Measurements from ENCODE around the gene SGSM2. TPM values are rescaled to one million over a fixed set of nuclear protein-coding genes. Genes with fewer than 3 reads are reported as not detected.

Gene SGSM2
- total RNA-seq, 1 donor = 29.8 TPM

DNA sequence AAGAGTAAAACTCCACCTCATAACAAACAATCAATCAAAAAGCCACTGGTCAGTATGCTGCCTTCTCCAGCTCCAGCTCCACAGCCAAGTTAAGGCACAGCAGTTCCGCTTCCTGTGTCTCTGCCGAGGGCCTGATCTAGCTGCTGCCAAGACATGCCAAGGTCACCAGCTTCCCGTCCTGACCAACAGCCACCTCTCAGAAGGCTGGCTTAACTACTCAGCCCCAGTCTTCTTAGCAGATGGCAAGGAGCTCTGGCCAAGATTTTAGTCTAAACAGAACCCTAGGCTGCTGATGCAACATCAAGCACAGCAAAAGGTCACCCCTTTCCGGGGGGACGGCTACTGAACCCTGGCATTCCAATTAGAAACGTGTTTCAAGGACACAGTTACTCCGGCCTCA lies 81.3 kb downstream of the SGSM2 start:
- TF ChIP-seq, protein P1, sequence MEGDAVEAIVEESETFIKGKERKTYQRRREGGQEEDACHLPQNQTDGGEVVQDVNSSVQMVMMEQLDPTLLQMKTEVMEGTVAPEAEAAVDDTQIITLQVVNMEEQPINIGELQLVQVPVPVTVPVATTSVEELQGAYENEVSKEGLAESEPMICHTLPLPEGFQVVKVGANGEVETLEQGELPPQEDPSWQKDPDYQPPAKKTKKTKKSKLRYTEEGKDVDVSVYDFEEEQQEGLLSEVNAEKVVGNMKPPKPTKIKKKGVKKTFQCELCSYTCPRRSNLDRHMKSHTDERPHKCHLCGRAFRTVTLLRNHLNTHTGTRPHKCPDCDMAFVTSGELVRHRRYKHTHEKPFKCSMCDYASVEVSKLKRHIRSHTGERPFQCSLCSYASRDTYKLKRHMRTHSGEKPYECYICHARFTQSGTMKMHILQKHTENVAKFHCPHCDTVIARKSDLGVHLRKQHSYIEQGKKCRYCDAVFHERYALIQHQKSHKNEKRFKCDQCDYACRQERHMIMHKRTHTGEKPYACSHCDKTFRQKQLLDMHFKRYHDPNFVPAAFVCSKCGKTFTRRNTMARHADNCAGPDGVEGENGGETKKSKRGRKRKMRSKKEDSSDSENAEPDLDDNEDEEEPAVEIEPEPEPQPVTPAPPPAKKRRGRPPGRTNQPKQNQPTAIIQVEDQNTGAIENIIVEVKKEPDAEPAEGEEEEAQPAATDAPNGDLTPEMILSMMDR (IDR thresholded peaks at IDR 0.05; ENCODE audit: insufficient read depth, low read depth, low read length) = no peak
- H3K4me3 ChIP-seq (ENCODE audit: low read depth, low read length) = no peak overlapping the region
- peak; percentile 86 for DNase-seq (ENCODE audit: low read depth)

DNA sequence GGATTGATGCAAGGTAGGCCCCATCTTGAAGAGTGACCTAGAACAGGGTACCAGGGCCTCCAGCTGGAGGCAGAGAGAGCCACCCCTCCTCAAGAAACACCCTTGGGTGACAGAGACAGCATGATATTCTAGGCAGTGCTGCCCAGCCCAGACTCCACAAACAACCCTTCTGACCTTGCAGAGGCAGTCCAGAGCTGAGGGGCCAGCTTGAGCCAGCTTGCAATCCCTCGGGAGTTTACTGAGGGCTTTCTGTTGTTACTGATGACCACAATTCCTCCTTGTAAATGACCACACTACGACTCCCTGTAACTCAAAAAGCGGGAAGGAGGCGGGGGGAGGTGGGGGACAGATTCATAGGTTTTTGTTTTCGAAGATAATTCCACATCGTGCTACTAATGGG lies 82.2 kb downstream of the SGSM2 start:
- TF ChIP-seq, protein P1 (IDR thresholded peaks at IDR 0.05; ENCODE audit: insufficient read depth, low read depth, low read length) = no peak
- DNase-seq (ENCODE audit: low read depth) = peak; percentile 37

DNA sequence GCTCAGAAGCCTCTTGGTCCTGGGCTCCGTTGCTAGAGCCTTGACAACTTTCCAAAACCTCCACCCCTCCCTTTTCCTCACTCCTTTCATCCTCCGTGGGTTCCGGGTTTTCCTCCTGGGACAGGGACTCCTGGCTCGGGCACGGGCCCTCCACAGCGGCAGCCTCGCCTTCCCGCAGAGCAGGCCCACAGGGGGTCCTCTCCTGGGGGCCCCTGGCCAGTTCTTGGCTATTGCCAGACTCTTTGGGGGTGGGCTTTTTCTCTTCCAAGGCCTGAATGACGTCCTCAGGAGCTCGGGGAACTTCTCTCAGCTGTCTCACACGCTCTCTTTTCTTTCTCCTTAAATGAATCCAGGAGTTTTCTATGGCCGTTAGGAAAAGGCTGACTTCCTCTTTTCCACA lies 82.9 kb downstream of the SGSM2 start:
- no peak for DNase-seq (ENCODE audit: low read depth)
- H3K4me3 ChIP-seq (ENCODE audit: low read depth, low read length) = no peak overlapping the region
- TF ChIP-seq, protein P1 (IDR thresholded peaks at IDR 0.05; ENCODE audit: insufficient read depth, low read depth, low read length) = no peak

More for the DNA sequence above, 82.2 kb downstream of the SGSM2 start:
- no peak overlapping the region for H3K4me3 ChIP-seq (ENCODE audit: low read depth, low read length)

DNA sequence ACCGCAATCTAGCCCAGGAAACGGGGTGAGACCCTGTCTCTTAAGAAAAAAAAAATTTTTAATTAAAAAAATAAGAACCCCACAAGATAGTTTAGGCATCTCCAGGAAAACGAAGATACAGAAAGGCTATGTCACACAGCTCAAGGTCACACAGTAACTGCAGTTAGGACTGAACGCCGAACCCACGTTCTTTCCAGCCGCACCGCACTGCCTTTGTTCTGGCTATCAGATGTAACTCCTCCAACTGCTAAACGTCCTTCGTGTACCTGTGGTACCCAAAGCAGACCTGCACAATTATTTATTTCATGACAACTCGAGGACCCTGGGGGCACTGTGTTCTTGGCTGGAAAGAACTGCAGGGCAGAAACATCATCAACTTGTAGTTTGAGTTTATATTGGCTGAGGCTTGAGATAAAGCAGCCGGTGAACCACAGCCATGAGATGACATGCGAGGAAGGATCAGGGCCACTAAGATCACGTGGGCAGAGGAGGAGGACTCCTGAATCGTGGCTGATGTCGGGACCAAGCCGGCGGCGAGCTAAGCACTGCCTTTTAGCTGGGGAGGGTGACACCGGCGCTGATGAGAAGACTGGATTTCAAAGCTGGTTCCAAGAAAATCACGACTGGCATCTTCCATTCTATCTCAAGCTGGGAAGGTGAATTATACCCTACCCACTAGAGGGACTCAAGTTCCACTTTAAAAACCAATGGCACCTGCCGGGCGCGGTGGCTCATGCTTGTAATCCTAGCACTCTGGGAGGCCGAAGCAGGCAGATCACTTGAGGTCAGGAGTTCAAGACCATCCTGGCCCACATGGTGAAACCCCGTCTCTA lies 84.2 kb downstream of the SGSM2 start:
- peak; percentile 49 for DNase-seq (ENCODE audit: low read depth)
- TF ChIP-seq, protein P1 (IDR thresholded peaks at IDR 0.05; ENCODE audit: insufficient read depth, low read depth, low read length) = peak; percentile 31
- no peak overlapping the region for H3K4me3 ChIP-seq (ENCODE audit: low read depth, low read length)

DNA sequence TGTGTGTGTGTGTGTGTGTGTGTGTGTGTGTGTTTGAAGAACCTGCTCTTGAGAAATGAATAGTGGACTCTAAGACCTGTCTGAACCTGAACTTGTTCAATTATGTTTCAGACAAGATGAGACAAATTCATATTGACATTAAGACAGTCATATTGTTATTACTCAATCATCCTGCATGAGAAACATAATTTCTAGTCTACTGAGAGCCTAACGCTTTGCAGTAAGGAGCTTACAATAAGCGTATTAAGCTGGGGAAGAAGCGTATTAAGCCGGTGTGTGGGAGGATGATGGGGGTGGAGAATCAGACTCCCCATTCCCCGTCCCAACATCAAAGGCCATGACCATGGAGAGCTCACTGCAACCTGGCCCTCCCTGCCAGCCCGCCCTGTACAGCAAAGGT lies 86.0 kb downstream of the SGSM2 start:
- no peak overlapping the region for H3K4me3 ChIP-seq (ENCODE audit: low read depth, low read length)
- TF ChIP-seq, protein P1 (IDR thresholded peaks at IDR 0.05; ENCODE audit: insufficient read depth, low read depth, low read length) = no peak
- DNase-seq (ENCODE audit: low read depth) = no peak

DNA sequence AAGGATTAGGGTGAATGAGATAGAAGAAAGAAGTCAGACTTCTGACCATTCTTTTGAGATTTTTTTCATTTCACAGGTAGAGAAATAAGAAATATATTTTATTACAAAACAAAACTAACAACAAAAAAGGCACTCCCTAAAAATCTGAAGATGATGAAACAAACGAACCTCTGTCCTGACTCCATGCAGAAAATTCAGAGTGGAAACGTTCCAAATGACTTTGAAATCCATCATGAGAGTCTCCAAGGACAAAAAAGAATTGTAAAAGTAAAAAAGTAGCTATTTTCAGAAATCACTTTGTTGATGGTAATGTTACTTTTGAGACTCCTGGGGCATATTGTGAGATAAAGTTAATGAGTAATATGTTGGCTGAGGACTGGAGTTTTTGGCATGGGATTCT lies 89.9 kb downstream of the SGSM2 start:
- no peak overlapping the region for H3K4me3 ChIP-seq (ENCODE audit: low read depth, low read length)
- TF ChIP-seq, protein P1 (IDR thresholded peaks at IDR 0.05; ENCODE audit: insufficient read depth, low read depth, low read length) = no peak
- DNase-seq (ENCODE audit: low read depth) = no peak

Data from fibroblast of villous mesenchyme (primary cell).